ENCODE results near the gene GALNT18.

DNA sequence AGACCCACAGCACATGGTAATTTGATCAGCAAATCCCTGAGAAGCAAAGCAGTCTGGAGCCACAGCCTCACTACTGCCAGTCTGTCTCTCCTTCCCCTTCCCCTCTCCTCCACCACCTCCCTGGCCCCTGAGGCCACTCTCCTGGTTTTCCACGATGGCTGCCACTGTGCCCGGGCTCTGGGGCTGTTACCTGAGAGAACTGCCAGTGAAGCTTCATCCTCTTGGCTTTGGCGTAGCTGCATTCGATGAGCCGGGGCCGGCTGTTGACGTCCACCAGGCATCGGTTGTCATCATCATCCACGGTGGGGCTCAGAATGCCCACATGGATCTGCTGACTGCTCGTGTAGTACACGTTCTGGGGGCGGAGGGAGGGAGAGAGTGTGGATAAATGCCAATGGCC lies 329.0 kb downstream of the GALNT18 start:
- TF ChIP-seq, protein P1, sequence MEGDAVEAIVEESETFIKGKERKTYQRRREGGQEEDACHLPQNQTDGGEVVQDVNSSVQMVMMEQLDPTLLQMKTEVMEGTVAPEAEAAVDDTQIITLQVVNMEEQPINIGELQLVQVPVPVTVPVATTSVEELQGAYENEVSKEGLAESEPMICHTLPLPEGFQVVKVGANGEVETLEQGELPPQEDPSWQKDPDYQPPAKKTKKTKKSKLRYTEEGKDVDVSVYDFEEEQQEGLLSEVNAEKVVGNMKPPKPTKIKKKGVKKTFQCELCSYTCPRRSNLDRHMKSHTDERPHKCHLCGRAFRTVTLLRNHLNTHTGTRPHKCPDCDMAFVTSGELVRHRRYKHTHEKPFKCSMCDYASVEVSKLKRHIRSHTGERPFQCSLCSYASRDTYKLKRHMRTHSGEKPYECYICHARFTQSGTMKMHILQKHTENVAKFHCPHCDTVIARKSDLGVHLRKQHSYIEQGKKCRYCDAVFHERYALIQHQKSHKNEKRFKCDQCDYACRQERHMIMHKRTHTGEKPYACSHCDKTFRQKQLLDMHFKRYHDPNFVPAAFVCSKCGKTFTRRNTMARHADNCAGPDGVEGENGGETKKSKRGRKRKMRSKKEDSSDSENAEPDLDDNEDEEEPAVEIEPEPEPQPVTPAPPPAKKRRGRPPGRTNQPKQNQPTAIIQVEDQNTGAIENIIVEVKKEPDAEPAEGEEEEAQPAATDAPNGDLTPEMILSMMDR (IDR thresholded peaks at IDR 0.05; ENCODE audit: poor library complexity, severe bottlenecking) = no peak
- no peak for TF ChIP-seq EP300 (conservative IDR thresholded peaks at IDR 0.05; ENCODE audit: poor library complexity, severe bottlenecking)

Data from neural cell (in vitro differentiated cells).